Frontal cortex (tissue), 4 donors: ENCODE data around the gene MISFA. TPM values are rescaled to one million over a fixed set of nuclear protein-coding genes. Genes with fewer than 3 reads are reported as not detected.
"Not testable (repeated sequence)": the region's sequence is repeated elsewhere in the genome, so short reads cannot be mapped to it uniquely, and the experiment has no call there.

Experiments used
- DNase-seq, 2 donors: peaks; one replicate each; pipeline ENCODE4 v3.0.0; 2012; ENCODE audit warnings: low spot score in 2 of 2
- FAIRE-seq: peaks from 2 replicates; lab custom pipeline; 2012; peaks lifted over from hg19 to GRCh38; lab: Jason Lieb, UNC
- total RNA-seq: library from RNA; depleted of rRNA; stranded (reverse); fragments of >200 nt; gene quantifications from one replicate; pipeline ENCODE4 v1.2.3, GENCODE V29; 2014
- donor health status: control.
- donor health status: control.
- donor health status: control.

MISFA gene
- 1.2 TPM for total RNA-seq

- DNase-seq (no peak), FAIRE-seq (no peak)
These were observed at the start of gene MISFA for GRCh38 chr11:18599739-18600230. Gene MISFA, plus strand, starts transcription at chr11:18599789. Its CDS starts 140 bp downstream, at chr11:18599929.

- no peak for DNase-seq
- no peak for FAIRE-seq
These were observed 36.4 kb upstream of the MISFA start for GRCh38 chr11:18563090-18563730.

GRCh38 chr11:18564149-18564548, 35.4 kb upstream of the MISFA start:
- FAIRE-seq = no peak
- DNase-seq = no peak

- DNase-seq (no peak), FAIRE-seq (no peak)
These were observed 33.2 kb upstream of the MISFA start for GRCh38 chr11:18566406-18566805.

- no peak for DNase-seq
- no peak for FAIRE-seq
These were observed 32.5 kb upstream of the MISFA start for GRCh38 chr11:18567081-18567480.

GRCh38 chr11:18575361-18575760, 24.2 kb upstream of the MISFA start:
- FAIRE-seq (no peak), DNase-seq (no peak)

- DNase-seq (no peak), FAIRE-seq (no peak)
These were observed 20.5 kb upstream of the MISFA start for GRCh38 chr11:18578975-18579598.

- no peak for DNase-seq
- no peak for FAIRE-seq
These were observed 19.3 kb upstream of the MISFA start for GRCh38 chr11:18580113-18580766.

GRCh38 chr11:18581825-18582224, 17.8 kb upstream of the MISFA start:
- no peak for FAIRE-seq
- DNase-seq = no peak

GRCh38 chr11:18588297-18589252, 11.0 kb upstream of the MISFA start, which contains the start of gene UEVLD:
Gene UEVLD, minus strand, starts transcription at chr11:18588734. Its CDS starts 80 bp downstream, at chr11:18588654.
- FAIRE-seq (no peak), DNase-seq (peak; percentile 74 to 88)

GRCh38 chr11:18590571-18590970, 9.0 kb upstream of the MISFA start:
- FAIRE-seq (no peak), DNase-seq (no peak)

GRCh38 chr11:18594088-18594487, 5.5 kb upstream of the MISFA start:
- DNase-seq, FAIRE-seq: not testable (repeated sequence)

- no peak for FAIRE-seq
- no peak for DNase-seq
These were observed 4.4 kb upstream of the MISFA start for GRCh38 chr11:18594999-18595749.

- FAIRE-seq (no peak), DNase-seq (no peak)
These were observed 1.5 kb downstream of the MISFA start for GRCh38 chr11:18600915-18601569.

- DNase-seq (no peak), FAIRE-seq (no peak)
These were observed 8.8 kb downstream of the MISFA start for GRCh38 chr11:18608376-18608775.

- FAIRE-seq (no peak), DNase-seq (no peak)
These were observed 11.6 kb downstream of the MISFA start for GRCh38 chr11:18611196-18611595.

GRCh38 chr11:18612394-18612793, 12.8 kb downstream of the MISFA start:
- no peak for DNase-seq
- FAIRE-seq = no peak

GRCh38 chr11:18614667-18615066, 15.1 kb downstream of the MISFA start:
- DNase-seq (no peak), FAIRE-seq (no peak)
